Upper lobe of left lung (tissue), 6 donors: ENCODE data around the gene TRIP13. TPM values are rescaled to one million over a fixed set of nuclear protein-coding genes. Genes with fewer than 3 reads are reported as not detected.
"Not testable (repeated sequence)": the region's sequence is repeated elsewhere in the genome, so short reads cannot be mapped to it uniquely, and the experiment has no call there.

Source experiments
- ATAC-seq, 2 donors: fragments of 200-7000 bp; cut with Tn5 transposase; one replicate each; pipeline ENCODE4 v1.9.1; 2022; ENCODE audit warnings: mild to moderate bottlenecking in 2 of 2, moderate library complexity in 2 of 2; ENCODE audit not compliant: low FRiP score in 2 of 2
- DNase-seq, 2 donors: peaks; one replicate each; pipeline ENCODE4 v3.0.0-alpha.2; 2019 to 2020
- H3K27ac ChIP-seq, 4 donors: fragments of 200-600 bp; sonication (generic); one replicate each; pipeline ENCODE4 v1.5.1; 2016 to 2019
- H3K27me3 ChIP-seq, 4 donors: fragments of 200-600 bp; sonication (generic); one replicate each; pipeline ENCODE4 v1.5.1; 2017 to 2019
- H3K36me3 ChIP-seq, 4 donors: fragments of 200-600 bp; sonication (generic); one replicate each; pipeline ENCODE4 v1.5.1; 2016 to 2019
- H3K4me1 ChIP-seq, 4 donors: fragments of 200-600 bp; sonication (generic); one replicate each; pipeline ENCODE4 v1.5.1; 2018 to 2019
- H3K4me3 ChIP-seq, 4 donors: fragments of 200-600 bp; sonication (generic); one replicate each; pipeline ENCODE4 v1.5.1; 2017 to 2019; ENCODE audit warnings: mild to moderate bottlenecking in 2 of 4, moderate library complexity in 1 of 4
- H3K9me3 ChIP-seq, 4 donors: fragments of 200-600 bp; sonication (generic); one replicate each; pipeline ENCODE4 v1.5.1; 2018 to 2019
- EP300 ChIP-seq, 4 donors: sonication (generic); formaldehyde crosslinking; IDR thresholded peaks; one replicate each; pipeline ENCODE4 v1.5.1; 2017; ENCODE audit warnings: antibody characterized with exemption in 4 of 4, control low read depth in 2 of 4
- POLR2A ChIP-seq, 4 donors: fragments of 450-650 bp; IDR thresholded peaks; one replicate each; pipeline ENCODE4 v1.5.1; 2016 to 2017; ENCODE audit warnings: antibody characterized with exemption in 4 of 4, mild to moderate bottlenecking in 2 of 4
- POLR2AphosphoS5 ChIP-seq, 2 donors: sonication (generic); formaldehyde crosslinking; IDR thresholded peaks; one replicate each; pipeline ENCODE4 v1.5.1; 2017; ENCODE audit warnings: antibody characterized with exemption in 2 of 2
- WGBS, 2 donors: methylation state at CpG; one replicate each; pipeline ENCODE4 v1.1.5; 2017 to 2018; 5-methylcytosine and 5-hydroxymethylcytosine counted together
- total RNA-seq, 6 donors: library from RNA; depleted of rRNA in 4 of 6; stranded (reverse); fragments of >200 nt in 4 of 6; gene quantifications; one replicate each; pipeline versions ENCODE4 v1.1.0 to v1.2.1, GENCODE V29; 2016 to 2021
- TF ChIP-seq, protein P1 (sequence below), 6 experiments: fragments of 450-650 bp in 4 of 6; fragments of 200-600 bp in 2 of 6; sonication (generic) in 2 of 6; IDR thresholded peaks; one replicate each; pipeline ENCODE4 v1.5.1; 2016 to 2019; ENCODE audit warnings: antibody characterized with exemption in 6 of 6
- donor health status: DM: no; HTN: no; CAD: no; lungs with moderate emphysema.
- donor health status: DM: no; HTN: yes; CAD: no; lungs with severe emphysema.

The TRIP13 gene
- total RNA-seq, 6 donors from 2014 or later = 1.0 to 2.1 (median 1.5) TPM

DNA sequence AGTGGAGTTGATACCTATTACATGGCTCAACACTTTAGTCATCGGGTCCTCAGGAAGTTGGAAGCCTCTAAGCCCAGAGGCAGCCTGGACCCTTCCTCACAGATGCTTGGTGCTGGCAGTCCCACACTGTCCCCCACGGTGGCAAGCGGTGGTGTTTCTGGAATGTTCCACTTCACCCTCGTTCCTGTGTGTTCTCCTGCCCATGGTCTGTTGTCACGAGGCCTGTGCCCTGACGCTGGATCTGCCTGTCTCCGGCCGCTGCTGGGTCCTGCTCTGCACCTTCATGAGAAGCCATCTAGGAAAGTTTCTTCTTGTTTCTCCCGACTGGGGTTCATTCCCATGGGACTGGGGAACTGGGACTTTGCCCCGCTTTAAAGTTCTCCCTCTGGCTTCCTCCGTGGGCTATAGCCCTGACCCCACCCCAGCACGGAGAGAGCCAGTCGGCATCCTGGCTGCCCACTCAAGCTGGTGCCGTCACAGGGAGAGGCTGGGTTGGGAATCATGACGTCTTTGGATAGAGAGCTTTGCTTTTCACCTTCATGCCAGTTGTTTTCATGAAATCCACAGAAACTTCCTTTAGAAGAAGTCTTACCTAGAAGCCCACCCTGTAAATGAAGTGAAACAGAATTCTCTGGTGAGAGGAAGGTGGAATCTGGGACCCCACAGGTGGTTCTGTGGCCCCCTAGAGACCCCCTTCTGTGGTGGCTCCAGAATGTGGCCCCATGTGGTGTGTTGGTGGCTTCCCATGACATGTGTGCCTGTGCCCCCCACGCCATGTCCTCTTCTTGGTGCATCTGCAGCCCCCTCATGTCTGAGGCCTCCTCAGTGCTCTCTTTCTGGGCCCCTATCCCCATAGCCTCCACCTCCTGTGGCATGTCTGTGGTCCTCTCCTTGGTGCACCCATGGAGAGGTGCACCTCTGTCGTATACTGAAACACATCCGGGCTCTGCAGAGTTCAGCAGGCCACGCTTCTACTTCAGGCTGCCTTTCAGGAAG, 43.8 kb downstream of the TRIP13 start:
- Histone ChIP-seq H3K9me3 (no peaks in the 10 kb centered on the region), H3K4me3 (no peak overlapping the region), H3K4me1 (peaks cover 0 to 4% (median 0%) of the 10 kb centered on the region in 4 donors), H3K27me3 (no peaks in the 10 kb centered on the region), H3K27ac (no peak overlapping the region), H3K36me3 (no peaks in the 10 kb centered on the region)
- ATAC-seq (no peak), DNase-seq (no peak)
- 85 to 89% methylated on average over 18 to 19 of the region's 19 CpGs for WGBS, 2 donors
- TF ChIP-seq, protein P1, sequence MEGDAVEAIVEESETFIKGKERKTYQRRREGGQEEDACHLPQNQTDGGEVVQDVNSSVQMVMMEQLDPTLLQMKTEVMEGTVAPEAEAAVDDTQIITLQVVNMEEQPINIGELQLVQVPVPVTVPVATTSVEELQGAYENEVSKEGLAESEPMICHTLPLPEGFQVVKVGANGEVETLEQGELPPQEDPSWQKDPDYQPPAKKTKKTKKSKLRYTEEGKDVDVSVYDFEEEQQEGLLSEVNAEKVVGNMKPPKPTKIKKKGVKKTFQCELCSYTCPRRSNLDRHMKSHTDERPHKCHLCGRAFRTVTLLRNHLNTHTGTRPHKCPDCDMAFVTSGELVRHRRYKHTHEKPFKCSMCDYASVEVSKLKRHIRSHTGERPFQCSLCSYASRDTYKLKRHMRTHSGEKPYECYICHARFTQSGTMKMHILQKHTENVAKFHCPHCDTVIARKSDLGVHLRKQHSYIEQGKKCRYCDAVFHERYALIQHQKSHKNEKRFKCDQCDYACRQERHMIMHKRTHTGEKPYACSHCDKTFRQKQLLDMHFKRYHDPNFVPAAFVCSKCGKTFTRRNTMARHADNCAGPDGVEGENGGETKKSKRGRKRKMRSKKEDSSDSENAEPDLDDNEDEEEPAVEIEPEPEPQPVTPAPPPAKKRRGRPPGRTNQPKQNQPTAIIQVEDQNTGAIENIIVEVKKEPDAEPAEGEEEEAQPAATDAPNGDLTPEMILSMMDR (IDR thresholded peaks at IDR 0.05) = no peak
- TF ChIP-seq EP300 (IDR thresholded peaks at IDR 0.05) (no peak), POLR2AphosphoS5 (IDR thresholded peaks at IDR 0.05) (no peak), POLR2A (IDR thresholded peaks at IDR 0.05) (no peak)

DNA sequence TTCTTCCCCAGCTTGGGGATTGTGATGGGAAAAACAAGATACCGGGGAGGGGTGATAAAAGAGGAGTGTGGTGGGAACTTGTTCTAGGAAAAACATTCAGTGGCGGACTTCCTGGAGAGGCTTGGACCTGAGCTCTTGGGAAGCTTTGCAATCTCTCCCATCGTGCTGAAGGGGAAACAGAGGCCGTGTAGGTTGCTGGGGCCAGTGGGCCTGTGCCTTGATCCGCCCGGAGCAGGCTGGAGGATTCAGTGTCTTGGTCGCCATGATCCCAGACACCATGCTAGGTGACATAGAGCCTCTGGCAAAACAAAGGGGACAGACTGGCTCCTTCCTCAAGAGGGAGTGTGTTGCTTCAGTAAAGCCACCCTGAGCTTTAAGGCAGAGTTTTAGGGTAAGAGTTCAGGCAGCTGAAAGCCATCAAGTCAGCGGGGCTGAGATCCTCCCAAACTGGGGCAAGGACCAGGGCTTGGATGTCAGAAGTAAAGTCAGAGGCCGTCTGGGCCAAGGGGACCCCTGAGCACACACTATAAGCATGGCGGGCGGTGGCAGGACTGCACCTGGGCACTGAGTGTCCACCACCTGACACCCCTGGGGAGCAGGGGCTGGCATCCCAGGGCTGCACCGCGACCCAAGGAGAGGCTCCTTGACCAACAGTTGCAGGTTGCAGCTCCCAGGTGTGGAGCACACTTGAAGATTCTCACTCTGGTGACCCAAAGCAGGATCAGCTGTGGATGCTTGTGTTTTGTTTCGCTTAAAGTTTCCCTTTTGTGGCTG, 44.7 kb downstream of the TRIP13 start:
- H3K9me3 ChIP-seq = no peaks in the 10 kb centered on the region
- TF ChIP-seq POLR2AphosphoS5 (IDR thresholded peaks at IDR 0.05) (no peak), POLR2A (IDR thresholded peaks at IDR 0.05) (no peak), EP300 (IDR thresholded peaks at IDR 0.05) (no peak)
- TF ChIP-seq, protein P1 (IDR thresholded peaks at IDR 0.05) = no peak
- H3K4me3 ChIP-seq = no peak overlapping the region
- ATAC-seq (no peak), DNase-seq (peak in 1 of 2 donors; percentile 27)
- peaks cover 0 to 4% (median 0%) of the 10 kb centered on the region in 4 donors for H3K4me1 ChIP-seq
- no peaks in the 10 kb centered on the region for H3K36me3 ChIP-seq
- no peak overlapping the region for H3K27ac ChIP-seq
- H3K27me3 ChIP-seq = no peaks in the 10 kb centered on the region
- WGBS, 2 donors = 77 to 78% methylated on average over 11 to 12 of the region's 14 CpGs

DNA sequence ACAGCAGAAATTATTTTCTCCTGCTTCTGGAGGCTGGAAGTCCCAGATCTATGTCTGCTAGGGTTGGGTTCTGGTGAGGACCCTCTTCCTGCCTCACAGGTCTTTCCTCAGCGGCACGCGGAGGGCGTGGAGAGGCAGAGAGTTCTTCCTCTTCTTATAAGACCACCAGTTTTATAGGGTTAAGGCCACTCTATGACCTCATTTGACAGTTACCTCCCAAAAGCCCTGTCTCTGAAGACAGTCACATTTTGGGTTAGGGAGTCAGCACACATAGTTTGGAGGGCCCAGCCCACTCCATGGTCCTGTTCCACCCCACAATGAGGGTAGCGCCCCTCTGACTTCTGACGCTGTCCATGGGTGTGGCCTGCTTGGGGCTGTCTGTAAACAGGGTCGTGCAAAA, 46.7 kb downstream of the TRIP13 start:
- Histone ChIP-seq H3K4me1 (no peaks in the 10 kb centered on the region), H3K36me3 (no peaks in the 10 kb centered on the region), H3K27me3 (no peaks in the 10 kb centered on the region), H3K4me3 (no peak overlapping the region), H3K27ac (no peak overlapping the region), H3K9me3 (no peaks in the 10 kb centered on the region)
- TF ChIP-seq EP300 (IDR thresholded peaks at IDR 0.05) (no peak), POLR2A (IDR thresholded peaks at IDR 0.05) (no peak), POLR2AphosphoS5 (IDR thresholded peaks at IDR 0.05) (no peak)
- TF ChIP-seq, protein P1 (IDR thresholded peaks at IDR 0.05) = no peak
- whole genome bisulfite sequencing, 2 donors = 80 to 89% methylated on average over 6 to 7 of the region's 7 CpGs
- no peak for DNase-seq
- no peak for ATAC-seq

DNA sequence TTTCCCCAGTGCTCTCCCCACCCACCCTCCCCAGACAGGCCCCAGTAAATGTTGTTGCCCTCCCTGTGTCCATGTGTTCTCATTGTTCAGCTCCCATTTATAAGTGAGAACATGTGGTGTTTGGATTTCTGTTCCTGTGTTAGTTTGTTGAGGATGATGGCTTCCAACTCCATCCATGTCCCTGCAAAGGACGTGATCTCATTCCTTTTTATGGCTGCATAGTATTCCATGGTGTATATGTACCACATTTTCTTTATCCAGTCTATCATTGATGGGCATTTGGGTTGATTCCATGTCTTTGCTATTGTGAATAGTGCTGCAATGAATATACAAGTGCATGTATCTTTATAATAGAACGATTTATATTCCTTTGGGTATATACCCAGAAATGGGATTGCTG, 48.1 kb downstream of the TRIP13 start:
- not testable (repeated sequence) for H3K27me3 ChIP-seq, DNase-seq, H3K9me3 ChIP-seq, ATAC-seq, H3K4me1 ChIP-seq, H3K36me3 ChIP-seq, H3K27ac ChIP-seq, H3K4me3 ChIP-seq
- WGBS, 2 donors = 86 to 96% methylated on average over 2 of the region's 2 CpGs
